ENCODE results near the gene INF2. TPM values are rescaled to one million over a fixed set of nuclear protein-coding genes. Genes with fewer than 3 reads are reported as not detected.

The INF2 gene
- polyA plus RNA-seq, 1 donor (not counting 4 experiments of a cell fraction or from before 2014, with no cell fraction given) = 22.6 TPM

DNA sequence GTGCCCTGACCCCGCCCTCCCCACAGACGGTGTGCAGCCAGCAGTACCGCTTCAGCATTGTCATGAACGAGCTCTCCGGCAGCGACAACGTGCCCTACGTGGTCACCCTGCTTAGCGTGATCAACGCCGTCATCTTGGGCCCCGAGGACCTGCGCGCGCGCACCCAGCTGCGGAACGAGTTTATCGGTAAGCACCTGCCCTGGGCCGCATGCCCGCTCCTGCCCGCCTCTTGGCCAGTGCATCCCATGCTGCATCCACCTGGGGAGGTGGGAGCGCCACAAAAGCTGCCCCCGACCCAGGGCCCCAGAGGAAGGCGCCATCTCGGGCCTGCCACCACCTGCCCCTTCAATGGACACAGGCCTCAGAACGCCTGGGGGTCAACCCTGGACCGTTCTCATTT, 13.9 kb downstream of the INF2 start:
- peaks cover 13% of the 10 kb centered on the region for H4K20me1 ChIP-seq (ENCODE audit: control insufficient read depth, extremely low read depth, insufficient read depth, low read length)
- H3K4me3 ChIP-seq (ENCODE audit: control insufficient read depth in 2 of 3, extremely low read depth in 1 of 3, insufficient read depth in 2 of 3, low read depth in 1 of 3, low read length in 3 of 3) = no peak overlapping the region
- dilution Hi-C loops (cut with MboI; ENCODE audit: extremely low pct_ligation_motif_present, low sequenced_read_pairs) = no loop called here

DNA sequence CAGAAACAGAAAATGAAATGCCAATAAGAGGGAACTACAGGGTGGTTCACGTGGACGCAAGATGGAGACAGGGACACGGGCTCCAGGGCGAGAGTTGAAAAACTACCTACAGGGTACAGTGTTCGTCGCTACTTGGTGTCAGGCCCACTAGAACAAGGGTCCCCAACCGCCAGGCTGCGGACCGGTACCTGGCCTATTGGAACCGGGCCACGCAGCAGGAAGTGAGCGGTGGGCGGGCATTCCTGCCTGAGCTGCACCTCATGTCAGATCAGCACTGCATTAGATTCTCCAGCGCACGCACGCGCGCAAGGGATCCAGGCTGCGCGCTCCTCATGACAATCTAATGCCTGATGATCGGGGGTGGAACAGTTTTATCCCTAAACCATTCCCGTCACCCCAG, 14.8 kb downstream of the INF2 start:
- Histone ChIP-seq H2AFZ (ENCODE audit: control insufficient read depth, low read length) (no peak overlapping the region), H4K20me1 (ENCODE audit: control insufficient read depth, extremely low read depth, insufficient read depth, low read length) (peaks cover 9% of the 10 kb centered on the region), H3K4me2 (ENCODE audit: control insufficient read depth, extremely low read depth, insufficient read depth, low read depth, low read length) (no peak overlapping the region), H3K27ac (ENCODE audit: control insufficient read depth, insufficient read depth, low read length) (no peak overlapping the region), H3K9me3 (ENCODE audit: control insufficient read depth, low read depth, low read length) (no peaks in the 10 kb centered on the region), H3K36me3 (ENCODE audit: control insufficient read depth in 2 of 2, extremely low read depth in 1 of 2, insufficient read depth in 2 of 2, low read length in 2 of 2) (peaks cover 33 to 34% of the 10 kb centered on the region in 2 experiments), H3K4me1 (ENCODE audit: control insufficient read depth, extremely low read depth, insufficient read depth, low read length) (no peaks in the 10 kb centered on the region), H3K79me2 (ENCODE audit: control insufficient read depth, insufficient read depth, low read length) (peaks cover 22% of the 10 kb centered on the region), H3K4me3 (ENCODE audit: control insufficient read depth in 2 of 3, extremely low read depth in 1 of 3, insufficient read depth in 2 of 3, low read depth in 1 of 3, low read length in 3 of 3) (no peak overlapping the region), H3K9ac (ENCODE audit: control insufficient read depth, extremely low read depth, insufficient read depth, low read length) (no peak overlapping the region), H3K27me3 (ENCODE audit: control insufficient read depth, extremely low read depth, insufficient read depth, low read length) (no peaks in the 10 kb centered on the region), H3K9me1 (ENCODE audit: control insufficient read depth, extremely low read depth, insufficient read depth, low read length) (no peaks in the 10 kb centered on the region)
- FAIRE-seq (no peak), DNase-seq (ENCODE audit: low read depth, low spot score) (no peak)
- TF ChIP-seq EZH2 (IDR thresholded peaks at IDR 0.05; ENCODE audit: low read length) = no peak
- TF ChIP-seq, protein P1, sequence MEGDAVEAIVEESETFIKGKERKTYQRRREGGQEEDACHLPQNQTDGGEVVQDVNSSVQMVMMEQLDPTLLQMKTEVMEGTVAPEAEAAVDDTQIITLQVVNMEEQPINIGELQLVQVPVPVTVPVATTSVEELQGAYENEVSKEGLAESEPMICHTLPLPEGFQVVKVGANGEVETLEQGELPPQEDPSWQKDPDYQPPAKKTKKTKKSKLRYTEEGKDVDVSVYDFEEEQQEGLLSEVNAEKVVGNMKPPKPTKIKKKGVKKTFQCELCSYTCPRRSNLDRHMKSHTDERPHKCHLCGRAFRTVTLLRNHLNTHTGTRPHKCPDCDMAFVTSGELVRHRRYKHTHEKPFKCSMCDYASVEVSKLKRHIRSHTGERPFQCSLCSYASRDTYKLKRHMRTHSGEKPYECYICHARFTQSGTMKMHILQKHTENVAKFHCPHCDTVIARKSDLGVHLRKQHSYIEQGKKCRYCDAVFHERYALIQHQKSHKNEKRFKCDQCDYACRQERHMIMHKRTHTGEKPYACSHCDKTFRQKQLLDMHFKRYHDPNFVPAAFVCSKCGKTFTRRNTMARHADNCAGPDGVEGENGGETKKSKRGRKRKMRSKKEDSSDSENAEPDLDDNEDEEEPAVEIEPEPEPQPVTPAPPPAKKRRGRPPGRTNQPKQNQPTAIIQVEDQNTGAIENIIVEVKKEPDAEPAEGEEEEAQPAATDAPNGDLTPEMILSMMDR (optimal IDR thresholded peaks at IDR 0.05 in 1 of 3, IDR thresholded peaks at IDR 0.05 in 1 of 3, conservative IDR thresholded peaks at IDR 0.05 in 1 of 3; ENCODE audit: extremely low read depth in 1 of 3, insufficient read depth in 2 of 3, low read length in 3 of 3) = no peak
- dilution Hi-C loops (cut with MboI; ENCODE audit: extremely low pct_ligation_motif_present, low sequenced_read_pairs) = no loop called here

More for the DNA sequence above, 13.9 kb downstream of the INF2 start:
- TF ChIP-seq, protein P1 (optimal IDR thresholded peaks at IDR 0.05 in 1 of 3, IDR thresholded peaks at IDR 0.05 in 1 of 3, conservative IDR thresholded peaks at IDR 0.05 in 1 of 3; ENCODE audit: extremely low read depth in 1 of 3, insufficient read depth in 2 of 3, low read length in 3 of 3) = no peak
- TF ChIP-seq EZH2 (IDR thresholded peaks at IDR 0.05; ENCODE audit: low read length) = no peak
- H3K27me3 ChIP-seq (ENCODE audit: control insufficient read depth, extremely low read depth, insufficient read depth, low read length) = no peaks in the 10 kb centered on the region
- H3K4me2 ChIP-seq (ENCODE audit: control insufficient read depth, extremely low read depth, insufficient read depth, low read depth, low read length) = no peak overlapping the region
- H3K4me1 ChIP-seq (ENCODE audit: control insufficient read depth, extremely low read depth, insufficient read depth, low read length) = no peaks in the 10 kb centered on the region
- FAIRE-seq (no peak), DNase-seq (ENCODE audit: low read depth, low spot score) (no peak)
- H3K9me3 ChIP-seq (ENCODE audit: control insufficient read depth, low read depth, low read length) = no peaks in the 10 kb centered on the region
- no peak overlapping the region for H3K27ac ChIP-seq (ENCODE audit: control insufficient read depth, insufficient read depth, low read length)
- H2AFZ ChIP-seq (ENCODE audit: control insufficient read depth, low read length) = no peak overlapping the region
- peaks cover 32 to 37% of the 10 kb centered on the region in 2 experiments for H3K36me3 ChIP-seq (ENCODE audit: control insufficient read depth in 2 of 2, extremely low read depth in 1 of 2, insufficient read depth in 2 of 2, low read length in 2 of 2)
- no peaks in the 10 kb centered on the region for H3K9me1 ChIP-seq (ENCODE audit: control insufficient read depth, extremely low read depth, insufficient read depth, low read length)
- H3K79me2 ChIP-seq (ENCODE audit: control insufficient read depth, insufficient read depth, low read length) = peaks cover 31% of the 10 kb centered on the region
- no peak overlapping the region for H3K9ac ChIP-seq (ENCODE audit: control insufficient read depth, extremely low read depth, insufficient read depth, low read length)

Measured in keratinocyte (primary cell).